Tibial nerve (tissue), 4 donors: Measurements from ENCODE around the gene CAMKK2. TPM values are rescaled to one million over a fixed set of nuclear protein-coding genes. Genes with fewer than 3 reads are reported as not detected.

Experiments used
- DNase-seq, 2 donors: peaks; one replicate each; pipeline ENCODE4 v3.0.0-alpha.2; 2019; ENCODE audit warnings: low spot score in 2 of 2
- H3K27ac ChIP-seq, 4 donors: fragments of 200-600 bp; sonication (generic) in 3 of 4; one replicate each; pipeline ENCODE4 v1.5.1; 2017 to 2019; ENCODE audit warnings: mild to moderate bottlenecking in 1 of 4
- H3K27me3 ChIP-seq, 2 donors: fragments of 200-600 bp; sonication (generic) in 1 of 2; one replicate each; pipeline versions ENCODE4 v1.5.1 to v1.6.0; 2017 to 2019
- H3K36me3 ChIP-seq, 3 donors: fragments of 200-600 bp; sonication (generic); one replicate each; pipeline ENCODE4 v1.5.1; 2018 to 2019
- H3K4me1 ChIP-seq, 4 donors: fragments of 200-600 bp; sonication (generic) in 3 of 4; one replicate each; pipeline ENCODE4 v1.5.1; 2017 to 2019
- H3K4me3 ChIP-seq, 4 donors: fragments of 200-600 bp; sonication (generic) in 3 of 4; one replicate each; pipeline ENCODE4 v1.5.1; 2017 to 2019; ENCODE audit warnings: mild to moderate bottlenecking in 1 of 4, moderate library complexity in 1 of 4
- H3K9me3 ChIP-seq, 4 donors: fragments of 200-600 bp; sonication (generic) in 3 of 4; one replicate each; pipeline ENCODE4 v1.5.1; 2017 to 2019
- EP300 ChIP-seq, 2 donors: sonication (generic); formaldehyde crosslinking; IDR thresholded peaks; one replicate each; pipeline ENCODE4 v1.6.1; 2017; ENCODE audit warnings: antibody characterized with exemption in 2 of 2, mild to moderate bottlenecking in 1 of 2
- POLR2A ChIP-seq, 2 donors: fragments of 450-650 bp; IDR thresholded peaks; one replicate each; pipeline ENCODE4 v1.6.1; 2017; ENCODE audit warnings: antibody characterized with exemption in 2 of 2, mild to moderate bottlenecking in 2 of 2, moderate library complexity in 2 of 2
- WGBS, 2 donors: methylation state at CpG; one replicate each; pipeline ENCODE4 v1.1.5; 2018; 5-methylcytosine and 5-hydroxymethylcytosine counted together
- total RNA-seq, 4 donors: library from RNA; depleted of rRNA; stranded (reverse); fragments of >200 nt; gene quantifications; one replicate each; pipeline ENCODE4 v1.1.0, GENCODE V29; 2016
- TF ChIP-seq, protein P1 (sequence below), 5 experiments: fragments of 200-600 bp in 3 of 5; fragments of 450-650 bp in 2 of 5; sonication (generic) in 3 of 5; IDR thresholded peaks; one replicate each; pipeline ENCODE4 v1.5.1; 2016 to 2019; ENCODE audit warnings: antibody characterized with exemption in 5 of 5, mild to moderate bottlenecking in 3 of 5, moderate library complexity in 2 of 5

CAMKK2 gene
- total RNA-seq, 4 donors from 2014 or later, result 31.0 to 39.9 (median 32.9) TPM

DNA sequence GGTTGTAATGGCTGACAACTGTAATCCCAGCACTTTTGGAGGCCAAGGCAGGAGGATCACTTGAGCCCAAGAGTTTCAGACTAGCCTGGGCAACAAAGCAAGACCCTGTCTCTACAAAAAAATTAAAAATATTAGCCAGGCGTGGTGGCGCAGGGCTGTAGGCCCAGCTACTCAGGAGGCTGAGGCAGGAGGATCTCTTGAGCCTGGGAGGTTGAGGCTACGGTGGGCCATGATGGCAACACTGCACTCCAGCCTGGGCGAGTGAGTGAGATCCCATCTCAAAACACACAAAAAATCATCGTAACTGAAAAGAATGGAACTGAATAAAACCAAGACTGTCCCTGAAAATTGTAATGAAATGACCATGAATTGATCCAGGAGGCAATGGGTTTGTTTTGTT is 6.1 kb downstream of the CAMKK2 start:
- DNase-seq, result no peak
- no peak overlapping the region for H3K4me3 ChIP-seq
- peaks cover 0 to 15% (median 0%) of the 10 kb centered on the region in 3 donors for H3K36me3 ChIP-seq
- TF ChIP-seq, protein P1, sequence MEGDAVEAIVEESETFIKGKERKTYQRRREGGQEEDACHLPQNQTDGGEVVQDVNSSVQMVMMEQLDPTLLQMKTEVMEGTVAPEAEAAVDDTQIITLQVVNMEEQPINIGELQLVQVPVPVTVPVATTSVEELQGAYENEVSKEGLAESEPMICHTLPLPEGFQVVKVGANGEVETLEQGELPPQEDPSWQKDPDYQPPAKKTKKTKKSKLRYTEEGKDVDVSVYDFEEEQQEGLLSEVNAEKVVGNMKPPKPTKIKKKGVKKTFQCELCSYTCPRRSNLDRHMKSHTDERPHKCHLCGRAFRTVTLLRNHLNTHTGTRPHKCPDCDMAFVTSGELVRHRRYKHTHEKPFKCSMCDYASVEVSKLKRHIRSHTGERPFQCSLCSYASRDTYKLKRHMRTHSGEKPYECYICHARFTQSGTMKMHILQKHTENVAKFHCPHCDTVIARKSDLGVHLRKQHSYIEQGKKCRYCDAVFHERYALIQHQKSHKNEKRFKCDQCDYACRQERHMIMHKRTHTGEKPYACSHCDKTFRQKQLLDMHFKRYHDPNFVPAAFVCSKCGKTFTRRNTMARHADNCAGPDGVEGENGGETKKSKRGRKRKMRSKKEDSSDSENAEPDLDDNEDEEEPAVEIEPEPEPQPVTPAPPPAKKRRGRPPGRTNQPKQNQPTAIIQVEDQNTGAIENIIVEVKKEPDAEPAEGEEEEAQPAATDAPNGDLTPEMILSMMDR (IDR thresholded peaks at IDR 0.05), result no peak
- no peak for TF ChIP-seq POLR2A (IDR thresholded peaks at IDR 0.05)
- no peak for TF ChIP-seq EP300 (IDR thresholded peaks at IDR 0.05)
- WGBS, 2 donors, result 98% methylated on average over 5 of the region's 5 CpGs
- H3K27ac ChIP-seq, result peak overlapping the region in 1 of 4 donors; percentile 63
- no peaks in the 10 kb centered on the region for H3K9me3 ChIP-seq
- peaks cover 0 to 40% (median 22%) of the 10 kb centered on the region in 4 donors for H3K4me1 ChIP-seq
- no peaks in the 10 kb centered on the region for H3K27me3 ChIP-seq

DNA sequence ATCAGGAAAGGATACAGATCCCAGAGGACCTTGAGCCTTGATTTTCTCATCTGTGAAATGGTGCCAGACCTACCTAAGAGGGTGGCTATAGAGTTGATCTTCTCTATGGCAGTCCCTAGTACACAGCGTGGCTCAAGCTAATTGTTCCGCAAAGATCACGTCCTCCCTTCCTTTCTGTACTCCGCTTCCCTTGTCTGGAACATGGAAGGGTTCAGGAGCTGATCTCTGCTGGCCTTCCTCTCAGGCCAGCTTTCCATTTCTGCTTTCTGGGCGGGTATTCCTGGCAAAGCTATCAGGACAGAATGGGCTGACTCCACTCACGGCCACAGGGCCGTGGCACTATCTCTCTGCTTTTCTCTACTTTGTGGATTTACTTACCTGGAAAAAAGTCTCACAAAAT is 6.5 kb downstream of the CAMKK2 start:
- 82 to 86% methylated on average over 7 of the region's 7 CpGs for WGBS, 2 donors
- no peaks in the 10 kb centered on the region for H3K27me3 ChIP-seq
- TF ChIP-seq, protein P1 (IDR thresholded peaks at IDR 0.05), result no peak
- no peak for TF ChIP-seq EP300 (IDR thresholded peaks at IDR 0.05)
- TF ChIP-seq POLR2A (IDR thresholded peaks at IDR 0.05), result no peak
- H3K9me3 ChIP-seq, result no peaks in the 10 kb centered on the region
- H3K27ac ChIP-seq, result peak overlapping the region in 1 of 4 donors; percentile 63
- H3K4me3 ChIP-seq, result no peak overlapping the region
- H3K36me3 ChIP-seq, result peaks cover 0 to 15% (median 0%) of the 10 kb centered on the region in 3 donors
- peaks cover 0 to 40% (median 20%) of the 10 kb centered on the region in 4 donors for H3K4me1 ChIP-seq
- no peak for DNase-seq

DNA sequence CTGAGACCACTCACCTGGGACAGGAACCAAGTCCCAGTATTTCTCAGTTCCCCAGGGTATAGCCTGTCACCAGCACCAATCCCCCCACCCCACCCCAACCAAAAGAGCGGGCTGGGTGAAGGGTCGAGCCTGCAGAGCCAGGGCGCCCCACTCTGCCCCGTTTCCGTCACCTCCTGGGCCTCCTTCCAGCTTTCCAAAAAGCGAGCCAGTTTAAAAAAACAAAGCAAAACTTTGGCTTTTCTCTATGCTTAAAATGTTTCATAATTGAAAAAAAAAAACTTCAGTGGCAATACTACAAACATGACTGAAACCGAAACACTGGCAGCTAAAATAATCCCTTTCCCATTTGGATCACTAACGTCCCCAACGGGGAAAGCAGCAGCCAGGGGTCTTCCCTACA is 7.5 kb downstream of the CAMKK2 start:
- no peaks in the 10 kb centered on the region for H3K9me3 ChIP-seq
- peaks cover 0 to 15% (median 0%) of the 10 kb centered on the region in 3 donors for H3K36me3 ChIP-seq
- peaks cover 0 to 39% (median 13%) of the 10 kb centered on the region in 4 donors for H3K4me1 ChIP-seq
- DNase-seq, result peak in 1 of 2 donors; percentile 37
- TF ChIP-seq, protein P1 (IDR thresholded peaks at IDR 0.05), result no peak
- TF ChIP-seq POLR2A (IDR thresholded peaks at IDR 0.05) (no peak), EP300 (IDR thresholded peaks at IDR 0.05) (no peak)
- WGBS, 2 donors, result 7 to 16% methylated on average over 9 of the region's 9 CpGs
- no peaks in the 10 kb centered on the region for H3K27me3 ChIP-seq
- H3K27ac ChIP-seq, result peak overlapping the region in 3 of 4 donors; percentile 45 to 73 (median 63)
- H3K4me3 ChIP-seq, result peak overlapping the region in 1 of 4 donors; percentile 4

DNA sequence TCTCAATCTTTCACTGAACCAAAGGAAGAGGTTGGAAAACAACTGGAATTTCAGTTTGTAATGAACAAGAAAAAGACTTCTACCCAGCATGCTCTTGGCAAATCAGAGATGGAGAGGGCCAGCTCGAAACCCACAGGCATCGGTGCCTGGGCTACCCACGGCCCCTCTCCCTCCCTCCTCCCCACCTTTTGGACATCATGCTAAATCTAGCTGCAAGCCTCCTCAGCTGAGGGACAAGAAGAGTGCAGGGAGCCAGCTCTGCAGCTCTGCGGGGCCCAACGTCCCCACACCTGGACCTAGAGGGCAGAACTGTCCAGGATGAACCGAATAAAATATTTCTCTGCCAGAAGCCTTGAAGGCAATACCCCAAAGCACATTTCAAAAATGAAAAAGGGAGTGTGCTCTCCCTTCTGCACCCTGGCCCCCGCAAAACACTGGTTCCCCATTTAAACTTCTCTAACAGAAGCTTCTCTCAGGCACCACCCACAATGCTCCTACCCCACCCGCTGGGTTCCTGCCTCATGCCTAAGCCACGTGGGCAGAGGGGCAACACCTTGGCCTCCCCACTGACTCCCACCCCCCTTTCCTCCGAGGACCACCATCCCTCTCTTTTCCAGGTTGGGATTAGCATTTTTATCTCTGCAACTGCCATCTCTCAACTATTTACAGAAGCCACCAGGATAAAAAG is 8.2 kb downstream of the CAMKK2 start:
- Histone ChIP-seq H3K27ac (peak overlapping the region in 3 of 4 donors; percentile 45 to 73 (median 63)), H3K27me3 (no peaks in the 10 kb centered on the region), H3K4me1 (peaks cover 0 to 39% (median 13%) of the 10 kb centered on the region in 4 donors), H3K36me3 (peaks cover 0 to 15% (median 0%) of the 10 kb centered on the region in 3 donors), H3K9me3 (no peaks in the 10 kb centered on the region), H3K4me3 (no peak overlapping the region)
- TF ChIP-seq, protein P1 (IDR thresholded peaks at IDR 0.05), result no peak
- TF ChIP-seq POLR2A (IDR thresholded peaks at IDR 0.05) (no peak), EP300 (IDR thresholded peaks at IDR 0.05) (no peak)
- 41 to 42% methylated on average over 10 of the region's 10 CpGs for WGBS, 2 donors
- no peak for DNase-seq

DNA sequence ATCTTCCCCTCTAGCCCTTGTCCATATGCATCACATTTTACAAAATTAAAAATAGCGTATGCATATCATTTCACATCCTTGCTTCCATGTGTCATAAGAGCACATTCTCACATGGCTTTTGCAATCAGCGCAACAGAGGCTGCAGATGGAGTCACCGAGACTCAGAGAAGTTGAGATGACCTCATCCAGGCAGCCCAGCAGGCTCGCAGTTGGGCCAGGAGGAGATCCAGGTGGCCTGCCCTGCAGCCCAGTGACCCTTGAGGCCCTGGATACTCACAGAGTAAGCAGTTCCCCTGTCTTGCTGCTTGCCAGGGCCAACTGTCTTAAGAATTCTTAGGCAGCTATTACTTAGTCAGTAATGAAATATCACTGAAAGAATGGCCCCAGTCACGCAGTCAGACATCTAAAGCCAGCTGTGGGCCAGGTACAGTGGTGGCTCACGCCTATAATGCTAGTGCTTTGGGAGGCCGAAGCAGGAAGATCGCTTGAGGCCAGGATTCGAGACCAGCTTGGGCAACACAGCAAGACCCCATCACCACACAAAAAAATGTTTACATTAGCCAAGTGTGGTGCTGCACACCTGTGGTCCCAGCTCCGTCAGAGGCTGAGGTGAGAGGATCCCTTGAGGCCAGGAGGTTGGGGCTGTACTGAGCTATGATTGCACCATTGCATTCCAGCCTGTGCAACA is 9.1 kb downstream of the CAMKK2 start:
- no peaks in the 10 kb centered on the region for H3K9me3 ChIP-seq
- H3K27ac ChIP-seq, result no peak overlapping the region
- no peak overlapping the region for H3K4me3 ChIP-seq
- DNase-seq, result no peak
- 84 to 87% methylated on average over 10 of the region's 10 CpGs for WGBS, 2 donors
- peaks cover 0 to 41% (median 13%) of the 10 kb centered on the region in 4 donors for H3K4me1 ChIP-seq
- no peaks in the 10 kb centered on the region for H3K27me3 ChIP-seq
- peaks cover 0 to 10% (median 0%) of the 10 kb centered on the region in 3 donors for H3K36me3 ChIP-seq
- no peak for TF ChIP-seq POLR2A (IDR thresholded peaks at IDR 0.05)
